GM19240 (cell line): ENCODE data around the gene MAPK14.

Experiments used
- DNase-seq: peaks from one replicate; pipeline ENCODE4 v3.0.0; 2011; ENCODE audit warnings: low spot score; ENCODE audit not compliant: insufficient read length

The MAPK14 gene

GRCh38 chr6:36035225-36035624 is 7.6 kb downstream of the MAPK14 start:
- DNase-seq, result no peak

- no peak for DNase-seq
Measured at GRCh38 chr6:36038120-36038876, 10.7 kb downstream of the MAPK14 start.

GRCh38 chr6:36039112-36039511 is 11.5 kb downstream of the MAPK14 start:
- no peak for DNase-seq

- DNase-seq, result no peak
Measured at GRCh38 chr6:36040958-36041357, 13.3 kb downstream of the MAPK14 start.

GRCh38 chr6:36042618-36043260 is 15.1 kb downstream of the MAPK14 start:
- DNase-seq, result no peak

GRCh38 chr6:36049582-36049981 is 22.0 kb downstream of the MAPK14 start:
- no peak for DNase-seq

GRCh38 chr6:36050305-36050704 is 22.7 kb downstream of the MAPK14 start:
- no peak for DNase-seq

- no peak for DNase-seq
Measured at GRCh38 chr6:36050947-36051710, 23.5 kb downstream of the MAPK14 start.

- DNase-seq, result no peak
Measured at GRCh38 chr6:36052097-36052496, 24.5 kb downstream of the MAPK14 start.

GRCh38 chr6:36053878-36054277 is 26.3 kb downstream of the MAPK14 start:
- DNase-seq, result no peak

GRCh38 chr6:36054415-36054814 is 26.8 kb downstream of the MAPK14 start:
- no peak for DNase-seq

- no peak for DNase-seq
Measured at GRCh38 chr6:36054956-36055355, 27.3 kb downstream of the MAPK14 start.

GRCh38 chr6:36056178-36056577 is 28.6 kb downstream of the MAPK14 start:
- DNase-seq, result no peak

GRCh38 chr6:36061236-36061635 is 33.6 kb downstream of the MAPK14 start:
- no peak for DNase-seq

- DNase-seq, result no peak
Measured at GRCh38 chr6:36062247-36062646, 34.6 kb downstream of the MAPK14 start.

- no peak for DNase-seq
Measured at GRCh38 chr6:36063318-36064060, 35.9 kb downstream of the MAPK14 start.

GRCh38 chr6:36064770-36065396 is 37.3 kb downstream of the MAPK14 start:
- DNase-seq, result no peak

GRCh38 chr6:36065916-36066315 is 38.3 kb downstream of the MAPK14 start:
- no peak for DNase-seq

- no peak for DNase-seq
Measured at GRCh38 chr6:36066817-36067216, 39.2 kb downstream of the MAPK14 start.

GRCh38 chr6:36067374-36068011 is 39.9 kb downstream of the MAPK14 start:
- no peak for DNase-seq

GRCh38 chr6:36068012-36068392 is 40.4 kb downstream of the MAPK14 start:
- no peak for DNase-seq
